B cell (primary cell): ENCODE measurements around the gene SGPL1. TPM values are rescaled to one million over a fixed set of nuclear protein-coding genes. Genes with fewer than 3 reads are reported as not detected.

Experiments used
- ATAC-seq: fragments of 200-7000 bp; cut with Tn5 transposase; one replicate; pipeline ENCODE4 v1.10.0; 2021; ENCODE audit warnings: low read depth, mild to moderate bottlenecking, moderate number of reproducible peaks, moderate library complexity
- CTCF ChIA-PET: fragments of 350-600 bp; sonication (Branson Sonifier 250); formaldehyde crosslinking; loops from one replicate; lab custom pipeline; 2021; ENCODE audit warnings: antibody characterized with exemption, inconsistent platforms; lab: Charles Lee
- POLR2A ChIA-PET: fragments of 350-600 bp; sonication (Branson Sonifier 250); formaldehyde crosslinking; loops from one replicate; lab custom pipeline; 2021; ENCODE audit warnings: antibody characterized with exemption; lab: Charles Lee
- DNase-seq: peaks from one replicate; pipeline ENCODE4 v3.0.0; 2013
- H2AFZ ChIP-seq: 2 replicates; pipeline ENCODE4 v1.6.1; 2012; ENCODE audit warnings: mild to moderate bottlenecking, low read depth, low read length; ENCODE audit not compliant: insufficient read depth, poor library complexity, severe bottlenecking
- H3K27ac ChIP-seq, 2 donors: 1 replicate in 1 of 2; 2 replicates in 1 of 2; pipeline ENCODE4 v1.5.1; 2012 to 2013; ENCODE audit warnings: low read length in 2 of 2, mild to moderate bottlenecking in 2 of 2, moderate library complexity in 1 of 2
- H3K27me3 ChIP-seq, 4 experiments: fragments of 200-600 bp in 1 of 4; sonication (generic) in 1 of 4; replicated peaks in 1 of 4; 1 replicate in 2 of 4; 2 replicates in 2 of 4; pipeline versions ENCODE4 v1.6.1 to v1.7.0; 2013 to 2016; ENCODE audit warnings: low read length in 3 of 4, mild to moderate bottlenecking in 2 of 4, mixed read lengths in 1 of 4, moderate library complexity in 1 of 4; ENCODE audit not compliant: insufficient read depth in 4 of 4, control insufficient read depth in 3 of 4; ENCODE audit errors: control extremely low read depth in 1 of 4
- H3K36me3 ChIP-seq, 2 experiments: replicated peaks in 1 of 2; 1 replicate in 1 of 2; 2 replicates in 1 of 2; pipeline versions ENCODE4 v1.6.1 to v1.7.1; 2013; ENCODE audit warnings: low read length in 1 of 2; ENCODE audit not compliant: insufficient read depth in 2 of 2, control insufficient read depth in 1 of 2; ENCODE audit errors: control extremely low read depth in 1 of 2, extremely low read depth in 1 of 2
- H3K4me1 ChIP-seq, 2 donors: fragments of 200-600 bp in 1 of 2; sonication (generic) in 1 of 2; 1 replicate in 1 of 2; 2 replicates in 1 of 2; pipeline versions ENCODE4 v1.5.1 to v1.6.1; 2013 to 2017; ENCODE audit warnings: low read length in 2 of 2; ENCODE audit not compliant: control insufficient read depth in 2 of 2, insufficient read depth in 2 of 2
- H3K4me2 ChIP-seq: replicated peaks from 2 replicates; pipeline ENCODE3; 2012; ENCODE audit warnings: mild to moderate bottlenecking, low read depth, low read length; ENCODE audit not compliant: poor library complexity, severe bottlenecking
- H3K4me3 ChIP-seq, 5 experiments: fragments of 200-600 bp in 1 of 5; sonication (generic) in 1 of 5; 1 replicate in 3 of 5; 2 replicates in 2 of 5; pipeline versions ENCODE4 v1.5.1 to v1.7.0; 2011 to 2016; ENCODE audit warnings: low read length in 4 of 5, mild to moderate bottlenecking in 4 of 5, low read depth in 2 of 5, control low read depth in 1 of 5, moderate library complexity in 1 of 5; ENCODE audit not compliant: insufficient read depth in 1 of 5; ENCODE audit errors: control extremely low read depth in 1 of 5, extremely low read depth in 1 of 5
- H3K79me2 ChIP-seq: fragments of 200-600 bp; sonication (generic); one replicate; pipeline ENCODE4 v1.6.0; 2016; ENCODE audit warnings: low read length; ENCODE audit not compliant: control insufficient read depth, insufficient read depth
- H3K9ac ChIP-seq: fragments of 200-600 bp; sonication (generic); 2 replicates; pipeline ENCODE4 v1.6.1; 2017; ENCODE audit warnings: mild to moderate bottlenecking, low read length, moderate library complexity
- H3K9me3 ChIP-seq, 3 donors: one replicate each; pipeline versions ENCODE4 v1.6.1 to v1.7.1; 2013; ENCODE audit warnings: low read length in 2 of 3; ENCODE audit not compliant: control insufficient read depth in 2 of 3, insufficient read depth in 1 of 3; ENCODE audit errors: control extremely low read depth in 1 of 3
- H4K20me1 ChIP-seq: 2 replicates; pipeline ENCODE4 v1.6.0; 2012; ENCODE audit warnings: mild to moderate bottlenecking, low read length; ENCODE audit not compliant: insufficient read depth, control insufficient read depth, poor library complexity, severe bottlenecking
- H3K27ac Mint-ChIP-seq: one replicate; pipeline ENCODE4 v1.8.0; 2021; ENCODE audit warnings: mixed read lengths
- H3K27me3 Mint-ChIP-seq: one replicate; pipeline ENCODE4 v1.8.0; 2021; ENCODE audit warnings: mixed read lengths
- H3K4me1 Mint-ChIP-seq: one replicate; pipeline ENCODE4 v1.8.0; 2021; ENCODE audit warnings: mixed read lengths
- H3K4me3 Mint-ChIP-seq: one replicate; pipeline ENCODE4 v1.8.0; 2021; ENCODE audit warnings: mixed read lengths
- H3K9me3 Mint-ChIP-seq: one replicate; pipeline ENCODE4 v1.8.0; 2022; ENCODE audit warnings: mixed read lengths; ENCODE audit not compliant: insufficient read depth
- EZH2 ChIP-seq: IDR thresholded peaks from 2 replicates; pipeline ENCODE4 v1.6.1; 2012; ENCODE audit warnings: borderline replicate concordance, low read depth, mild to moderate bottlenecking, moderate library complexity, low read length; ENCODE audit not compliant: insufficient read depth, poor library complexity, severe bottlenecking
- WGBS: methylation state at CpG from one replicate; pipeline ENCODE4 v1.1.5; 2013; ENCODE audit warnings: missing lambda C conversion rate; ENCODE audit not compliant: insufficient coverage; 5-methylcytosine and 5-hydroxymethylcytosine counted together
- intact Hi-C: fragments of 100-400 bp; cut with micrococcal nuclease; formaldehyde crosslinking; loops from one replicate; pipeline ENCODE4 v1.10.0; 2022
- polyA plus RNA-seq: library from polyadenylated mRNA; depleted of rRNA; stranded (reverse); fragments of >200 nt; gene quantifications from 2 replicates; pipeline ENCODE4 v1.2.3, GENCODE V29; 2012
- total RNA-seq, 2 donors: library from RNA; stranded (reverse); fragments of 120-200 nt in 1 of 2; gene quantifications; 1 replicate in 1 of 2; 2 replicates in 1 of 2; pipeline versions ENCODE4 v1.2.3 to v1.2.4, GENCODE V29; 2013 to 2022
- TF ChIP-seq, protein P1 (sequence below): fragments of 200-600 bp; IDR thresholded peaks from one replicate; pipeline ENCODE4 v1.8.0; 2022; ENCODE audit warnings: antibody characterized with exemption, mild to moderate bottlenecking

Gene SGPL1
- total and polyA plus RNA-seq, 2 donors (not counting 1 experiment from before 2014, with no cell fraction given), result 9.1 to 46.2 TPM

DNA sequence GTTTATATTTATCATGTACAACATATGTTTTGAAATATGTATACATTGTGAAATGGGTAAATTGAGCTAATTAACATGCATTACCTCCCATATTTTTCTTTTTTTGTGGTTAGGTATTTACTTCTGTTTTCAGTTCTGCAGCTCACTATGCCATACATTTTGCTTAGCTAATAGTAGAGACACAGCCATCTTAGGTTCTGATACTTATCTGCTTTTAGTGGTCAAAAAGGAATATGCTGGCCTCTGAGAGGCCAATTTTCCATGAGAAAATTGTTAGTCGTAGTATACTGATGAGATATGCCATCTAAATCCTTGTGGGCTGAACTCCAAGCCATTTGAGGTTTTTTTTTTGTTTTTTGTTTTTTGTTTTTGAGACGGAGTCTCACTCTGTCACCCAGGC is 31.0 kb downstream of the SGPL1 start:
- Histone ChIP-seq H3K36me3 (peaks cover 7 to 29% of the 10 kb centered on the region in 2 experiments), H3K27me3 (no peaks in the 10 kb centered on the region), H3K27ac (no peak overlapping the region), H3K4me3 (no peak overlapping the region), H3K79me2 (no peaks in the 10 kb centered on the region), H3K4me1 (no peaks in the 10 kb centered on the region), H3K4me2 (no peak overlapping the region), H4K20me1 (no peaks in the 10 kb centered on the region), H2AFZ (no peak overlapping the region), H3K9me3 (no peaks in the 10 kb centered on the region), H3K9ac (no peak overlapping the region)
- Mint-ChIP-seq H3K9me3 (no peaks in the 10 kb centered on the region), H3K27ac (no peak overlapping the region), H3K4me1 (no peaks in the 10 kb centered on the region), H3K4me3 (no peak overlapping the region), H3K27me3 (no peaks in the 10 kb centered on the region)
- ATAC-seq (no peak), DNase-seq (no peak)
- ChIA-PET POLR2A (interaction anchor here (0.7 kb wide), 1 partner anchor 28 kb away, joined by 3 read pairs; no protein-coding TSS in a partner anchor), CTCF (interaction anchor here (0.9 to 1.0 kb wide), 2 partner anchors 15 to 386 kb away, joined by 3 to 4 read pairs; no protein-coding TSS in a partner anchor)
- TF ChIP-seq, protein P1, sequence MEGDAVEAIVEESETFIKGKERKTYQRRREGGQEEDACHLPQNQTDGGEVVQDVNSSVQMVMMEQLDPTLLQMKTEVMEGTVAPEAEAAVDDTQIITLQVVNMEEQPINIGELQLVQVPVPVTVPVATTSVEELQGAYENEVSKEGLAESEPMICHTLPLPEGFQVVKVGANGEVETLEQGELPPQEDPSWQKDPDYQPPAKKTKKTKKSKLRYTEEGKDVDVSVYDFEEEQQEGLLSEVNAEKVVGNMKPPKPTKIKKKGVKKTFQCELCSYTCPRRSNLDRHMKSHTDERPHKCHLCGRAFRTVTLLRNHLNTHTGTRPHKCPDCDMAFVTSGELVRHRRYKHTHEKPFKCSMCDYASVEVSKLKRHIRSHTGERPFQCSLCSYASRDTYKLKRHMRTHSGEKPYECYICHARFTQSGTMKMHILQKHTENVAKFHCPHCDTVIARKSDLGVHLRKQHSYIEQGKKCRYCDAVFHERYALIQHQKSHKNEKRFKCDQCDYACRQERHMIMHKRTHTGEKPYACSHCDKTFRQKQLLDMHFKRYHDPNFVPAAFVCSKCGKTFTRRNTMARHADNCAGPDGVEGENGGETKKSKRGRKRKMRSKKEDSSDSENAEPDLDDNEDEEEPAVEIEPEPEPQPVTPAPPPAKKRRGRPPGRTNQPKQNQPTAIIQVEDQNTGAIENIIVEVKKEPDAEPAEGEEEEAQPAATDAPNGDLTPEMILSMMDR, result no peak
- TF ChIP-seq EZH2, result no peak
- WGBS, result 100% methylated on average over 2 of the region's 2 CpGs
- intact Hi-C loops, result no loop called here

DNA sequence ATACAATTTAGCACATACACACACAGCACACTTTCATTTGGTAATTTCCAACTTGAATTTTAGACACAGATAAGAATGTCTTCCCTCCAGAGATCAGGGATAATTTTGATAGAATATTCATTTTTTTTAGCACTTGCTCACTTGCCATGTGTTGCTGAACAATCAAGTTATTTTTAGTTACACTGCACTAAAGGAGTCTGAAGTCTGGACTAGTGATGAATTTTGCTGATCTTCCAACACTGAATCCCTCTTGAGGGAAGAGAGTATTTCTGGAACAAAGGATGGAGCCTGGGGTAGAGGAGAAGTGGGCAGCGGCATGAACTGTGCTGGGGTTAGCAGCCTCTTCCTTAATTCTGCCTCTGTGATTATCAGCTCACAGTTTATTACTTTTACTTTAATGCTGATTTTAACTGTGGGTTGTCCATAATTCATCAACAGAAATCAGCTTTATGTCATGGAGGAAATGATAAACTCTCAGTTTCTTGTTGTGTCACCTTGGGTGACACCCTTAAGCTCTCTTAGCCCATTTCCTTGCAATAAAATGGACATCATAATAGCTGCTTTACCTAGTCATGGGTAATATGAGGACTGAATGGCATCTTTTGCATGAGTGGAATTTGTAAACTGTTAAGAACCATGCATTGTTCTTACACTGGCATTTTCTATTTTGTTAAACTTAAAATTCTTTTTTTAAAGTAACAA is 32.1 kb downstream of the SGPL1 start:
- no peak for ATAC-seq
- POLR2A ChIA-PET, result no interaction called here
- DNase-seq, result no peak
- H2AFZ ChIP-seq, result no peak overlapping the region
- no peaks in the 10 kb centered on the region for H3K27me3 ChIP-seq
- no peak overlapping the region for H3K9ac ChIP-seq
- no peak overlapping the region for H3K4me3 Mint-ChIP-seq
- TF ChIP-seq, protein P1, result no peak
- no peak for TF ChIP-seq EZH2
- H3K9me3 Mint-ChIP-seq, result no peaks in the 10 kb centered on the region
- no peak overlapping the region for H3K4me2 ChIP-seq
- WGBS, result no CpG with 5 or more reads among the region's 1 CpG
- no peak overlapping the region for H3K27ac Mint-ChIP-seq
- H3K9me3 ChIP-seq, result no peaks in the 10 kb centered on the region
- H3K36me3 ChIP-seq, result peaks cover 7 to 33% of the 10 kb centered on the region in 2 experiments
- no peaks in the 10 kb centered on the region for H3K27me3 Mint-ChIP-seq
- CTCF ChIA-PET, result no interaction called here
- no peaks in the 10 kb centered on the region for H3K79me2 ChIP-seq
- H3K4me1 Mint-ChIP-seq, result no peaks in the 10 kb centered on the region
- no peak overlapping the region for H3K4me3 ChIP-seq
- intact Hi-C loops, result no loop called here
- no peaks in the 10 kb centered on the region for H4K20me1 ChIP-seq
- H3K27ac ChIP-seq, result no peak overlapping the region
- H3K4me1 ChIP-seq, result no peaks in the 10 kb centered on the region
